Smooth muscle cell (in vitro differentiated cells): Measurements from ENCODE around the gene SYNE1. TPM values are rescaled to one million over a fixed set of nuclear protein-coding genes. Genes with fewer than 3 reads are reported as not detected.

Experiments
- DNase-seq: peaks from one replicate; lab custom pipeline; 2025; ENCODE audit not compliant: unreplicated experiment; lab: John Stamatoyannopoulos, UW
- H2AFZ ChIP-seq: fragments of 200-600 bp; sonication (generic); 2 replicates; pipeline ENCODE4 v1.6.0; 2016; ENCODE audit warnings: antibody characterized with exemption, low read depth, mild to moderate bottlenecking
- H3F3A ChIP-seq: fragments of 200-600 bp; sonication (generic); 2 replicates; pipeline ENCODE4 v1.6.0; 2017; ENCODE audit warnings: antibody characterized with exemption, low read depth
- H3K27ac ChIP-seq: fragments of 200-600 bp; sonication (generic); 2 replicates; pipeline ENCODE4 v1.5.1; 2016; ENCODE audit warnings: low read depth, mild to moderate bottlenecking
- H3K27me3 ChIP-seq: fragments of 200-600 bp; sonication (generic); 2 replicates; pipeline ENCODE4 v1.6.1; 2016; ENCODE audit warnings: low read depth, mild to moderate bottlenecking
- H3K36me3 ChIP-seq: fragments of 200-600 bp; sonication (generic); 2 replicates; pipeline ENCODE4 v1.5.1; 2016; ENCODE audit warnings: low read depth
- H3K4me1 ChIP-seq: fragments of 200-600 bp; sonication (generic); 2 replicates; pipeline ENCODE4 v1.5.1; 2016; ENCODE audit warnings: low read depth
- H3K4me2 ChIP-seq: fragments of 200-600 bp; sonication (generic); 2 replicates; pipeline ENCODE4 v1.6.0; 2016; ENCODE audit warnings: mild to moderate bottlenecking
- H3K4me3 ChIP-seq: fragments of 200-600 bp; sonication (generic); 2 replicates; pipeline ENCODE4 v1.5.1; 2016; ENCODE audit warnings: mild to moderate bottlenecking
- H3K79me2 ChIP-seq: fragments of 200-600 bp; sonication (generic); 2 replicates; pipeline ENCODE4 v1.6.0; 2016; ENCODE audit warnings: low read depth, mild to moderate bottlenecking
- H3K9ac ChIP-seq: fragments of 200-600 bp; sonication (generic); 2 replicates; pipeline ENCODE4 v1.6.0; 2016; ENCODE audit warnings: low read depth
- H3K9me3 ChIP-seq: fragments of 200-600 bp; sonication (generic); replicated peaks from 2 replicates; pipeline ENCODE4 v1.5.1; 2016; ENCODE audit warnings: low read depth
- H4K20me1 ChIP-seq: fragments of 200-600 bp; sonication (generic); 2 replicates; pipeline ENCODE4 v1.6.0; 2016; ENCODE audit warnings: low read depth
- CTCF ChIP-seq: fragments of 200-600 bp; sonication (generic); IDR thresholded peaks from 2 replicates; pipeline ENCODE4 v1.5.1; 2017; ENCODE audit warnings: borderline replicate concordance, mild to moderate bottlenecking, antibody characterized with exemption; ENCODE audit not compliant: insufficient read depth, poor library complexity, severe bottlenecking
- WGBS: methylation state at CpG from one replicate; pipeline ENCODE4 v1.1.7; 2016; ENCODE audit warnings: low lambda C conversion rate; 5-methylcytosine and 5-hydroxymethylcytosine counted together
- polyA plus RNA-seq: library from polyadenylated mRNA; unstranded; fragments of >200 nt; fragmentation: Nextera tagmentation; extraction: Ambion mirVana; gene quantifications from 2 replicates; pipeline ENCODE4 v1.2.1, GENCODE V29; 2016
- total RNA-seq: library from RNA; depleted of rRNA; stranded (reverse); fragments of >200 nt; gene quantifications from 2 replicates; pipeline ENCODE4 v1.2.3, GENCODE V29; 2014

Gene SYNE1
- total and polyA plus RNA-seq, 2 experiments from 2014 or later, result 18.2 to 56.2 TPM

- H3K4me2 ChIP-seq, result no peak overlapping the region
- H3K27ac ChIP-seq, result no peak overlapping the region
- 91% methylated on average over 3 of the region's 3 CpGs for WGBS
- no peak overlapping the region for H3K4me3 ChIP-seq
- H3K9ac ChIP-seq, result no peak overlapping the region
- H3K9me3 ChIP-seq, result no peaks in the 10 kb centered on the region
- H4K20me1 ChIP-seq, result no peaks in the 10 kb centered on the region
- no peak for TF ChIP-seq CTCF
- H3K4me1 ChIP-seq, result peaks cover 4% of the 10 kb centered on the region
- DNase-seq, result no peak
- no peaks in the 10 kb centered on the region for H3K36me3 ChIP-seq
- H3F3A ChIP-seq, result no peaks in the 10 kb centered on the region
- no peaks in the 10 kb centered on the region for H3K27me3 ChIP-seq
- no peaks in the 10 kb centered on the region for H3K79me2 ChIP-seq
- H2AFZ ChIP-seq, result no peak overlapping the region
These were observed 338.1 kb downstream of the SYNE1 start for GRCh38 chr6:152298848-152299735.

GRCh38 chr6:152298055-152298647 lies 339.0 kb downstream of the SYNE1 start:
- no peak overlapping the region for H3K4me2 ChIP-seq
- H3K27ac ChIP-seq, result no peak overlapping the region
- H3F3A ChIP-seq, result no peaks in the 10 kb centered on the region
- no peaks in the 10 kb centered on the region for H3K36me3 ChIP-seq
- no peaks in the 10 kb centered on the region for H4K20me1 ChIP-seq
- no peaks in the 10 kb centered on the region for H3K79me2 ChIP-seq
- no peaks in the 10 kb centered on the region for H3K9me3 ChIP-seq
- H2AFZ ChIP-seq, result no peak overlapping the region
- H3K27me3 ChIP-seq, result no peaks in the 10 kb centered on the region
- no peak overlapping the region for H3K4me3 ChIP-seq
- 90% methylated on average over 3 of the region's 3 CpGs for WGBS
- H3K9ac ChIP-seq, result no peak overlapping the region
- H3K4me1 ChIP-seq, result peaks cover 4% of the 10 kb centered on the region
- TF ChIP-seq CTCF, result no peak
- DNase-seq, result no peak

GRCh38 chr6:152296648-152297376 lies 340.4 kb downstream of the SYNE1 start:
- H3K79me2 ChIP-seq, result no peaks in the 10 kb centered on the region
- no peak overlapping the region for H3K4me3 ChIP-seq
- 85% methylated on average over 3 of the region's 3 CpGs for WGBS
- no peaks in the 10 kb centered on the region for H4K20me1 ChIP-seq
- no peak overlapping the region for H3K9ac ChIP-seq
- H3K27me3 ChIP-seq, result no peaks in the 10 kb centered on the region
- no peak overlapping the region for H3K27ac ChIP-seq
- no peak for DNase-seq
- no peaks in the 10 kb centered on the region for H3K4me1 ChIP-seq
- no peaks in the 10 kb centered on the region for H3K36me3 ChIP-seq
- H3K4me2 ChIP-seq, result no peak overlapping the region
- no peaks in the 10 kb centered on the region for H3F3A ChIP-seq
- no peaks in the 10 kb centered on the region for H3K9me3 ChIP-seq
- TF ChIP-seq CTCF, result no peak
- no peak overlapping the region for H2AFZ ChIP-seq
